ENCODE measurements around the gene IRF2.

The IRF2 gene

GRCh38 chr4:184432127-184432922 is 42.0 kb downstream of the IRF2 start:
- DNase-seq (ENCODE audit: low read depth in 3 of 3): no peak

DNA sequence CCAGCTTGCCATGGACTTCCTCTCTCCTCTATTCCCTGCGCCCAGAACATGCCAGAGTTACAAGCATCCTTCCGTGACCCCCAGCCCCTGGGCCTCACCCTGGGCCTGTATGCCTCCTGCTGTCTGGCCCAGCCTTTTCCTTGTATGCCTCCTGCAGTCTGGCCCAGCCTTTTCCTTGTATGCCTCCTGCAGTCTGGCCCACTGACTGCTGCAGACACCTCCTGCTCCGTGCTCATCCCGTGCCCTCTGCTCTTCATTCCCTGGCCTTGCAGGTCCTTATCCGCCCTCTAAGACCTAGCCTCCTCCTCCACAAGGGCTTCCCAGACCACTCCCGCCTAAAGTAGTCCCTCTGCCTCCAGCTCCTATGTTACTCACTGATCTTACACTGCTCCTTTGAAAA is 44.2 kb downstream of the IRF2 start:
- DNase-seq (ENCODE audit: low read depth in 3 of 3): no peak

- DNase-seq (ENCODE audit: low read depth in 3 of 3): no peak
Measured at GRCh38 chr4:184428787-184429186, 45.6 kb downstream of the IRF2 start.

GRCh38 chr4:184427687-184428086 is 46.7 kb downstream of the IRF2 start:
- DNase-seq (ENCODE audit: low read depth in 3 of 3): no peak

- no peak for DNase-seq (ENCODE audit: low read depth in 3 of 3)
Measured at GRCh38 chr4:184427093-184427492, 47.3 kb downstream of the IRF2 start.

GRCh38 chr4:184424993-184425758 is 49.2 kb downstream of the IRF2 start:
- DNase-seq (ENCODE audit: low read depth in 3 of 3): no peak

GRCh38 chr4:184424279-184424678 is 50.1 kb downstream of the IRF2 start:
- no peak for DNase-seq (ENCODE audit: low read depth in 3 of 3)

DNA sequence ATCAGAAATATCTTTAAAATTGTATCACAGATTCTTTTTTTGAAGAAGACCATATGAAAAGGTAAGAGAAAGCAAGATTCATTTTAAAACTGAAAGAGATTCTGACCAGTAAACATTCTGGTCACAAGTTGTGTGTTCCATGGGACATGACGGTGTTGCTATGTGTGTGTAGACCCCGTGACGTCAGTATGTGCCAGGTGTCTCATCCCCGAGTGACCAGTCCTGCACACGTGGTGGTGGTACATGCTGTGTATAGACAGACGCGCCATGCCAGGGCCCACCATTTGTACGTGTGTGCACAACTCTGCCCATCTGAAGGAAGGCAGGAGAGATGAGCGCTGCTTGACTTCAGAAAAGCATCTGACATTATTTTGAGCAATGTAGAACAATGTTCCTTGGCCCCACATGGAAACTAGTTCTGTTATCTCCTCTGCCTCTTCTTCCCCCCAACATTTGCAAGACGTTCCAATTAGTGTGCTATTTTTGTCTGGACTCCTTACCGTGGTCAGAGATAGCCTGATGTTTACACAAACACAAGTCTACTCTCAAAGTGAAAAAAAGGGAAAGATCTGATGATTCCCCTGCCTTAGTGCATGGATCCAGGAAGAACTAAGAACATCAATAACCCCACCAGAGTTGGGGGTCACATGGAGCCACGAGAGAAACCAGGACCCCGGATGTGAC is 51.2 kb downstream of the IRF2 start:
- no peak for DNase-seq (ENCODE audit: low read depth in 3 of 3)

GRCh38 chr4:184422378-184422777 is 52.0 kb downstream of the IRF2 start:
- DNase-seq (ENCODE audit: low read depth in 3 of 3): no peak

DNA sequence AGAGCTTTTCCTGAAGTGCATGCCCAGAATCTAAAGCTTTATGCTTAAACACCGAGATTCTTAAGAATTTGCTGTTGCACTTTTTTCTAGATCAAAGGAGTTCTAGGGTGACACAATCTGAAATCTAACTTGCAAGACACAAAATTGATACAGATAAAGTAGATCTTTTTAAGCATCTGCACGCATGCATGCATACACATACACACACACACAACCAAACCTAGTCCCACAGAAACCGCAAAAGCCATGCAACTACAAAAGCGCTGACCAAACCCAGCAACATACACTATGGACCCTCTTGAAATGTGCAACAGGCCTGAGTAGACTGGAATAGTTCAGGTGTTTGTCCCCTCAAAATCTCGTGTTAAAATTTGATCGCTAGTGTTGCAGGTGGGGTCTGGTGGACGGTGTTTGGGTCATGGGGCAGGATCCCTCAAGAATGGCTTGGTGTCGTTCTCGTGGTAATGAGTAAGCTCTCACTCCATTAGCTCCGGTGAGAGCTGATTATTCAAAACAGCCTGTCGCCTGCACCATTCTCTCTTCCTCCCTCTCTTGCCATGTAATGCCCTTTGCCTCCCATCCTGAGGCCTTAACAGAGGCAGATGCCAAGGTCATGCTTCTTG is 52.7 kb downstream of the IRF2 start:
- DNase-seq (ENCODE audit: low read depth in 3 of 3): no peak

DNA sequence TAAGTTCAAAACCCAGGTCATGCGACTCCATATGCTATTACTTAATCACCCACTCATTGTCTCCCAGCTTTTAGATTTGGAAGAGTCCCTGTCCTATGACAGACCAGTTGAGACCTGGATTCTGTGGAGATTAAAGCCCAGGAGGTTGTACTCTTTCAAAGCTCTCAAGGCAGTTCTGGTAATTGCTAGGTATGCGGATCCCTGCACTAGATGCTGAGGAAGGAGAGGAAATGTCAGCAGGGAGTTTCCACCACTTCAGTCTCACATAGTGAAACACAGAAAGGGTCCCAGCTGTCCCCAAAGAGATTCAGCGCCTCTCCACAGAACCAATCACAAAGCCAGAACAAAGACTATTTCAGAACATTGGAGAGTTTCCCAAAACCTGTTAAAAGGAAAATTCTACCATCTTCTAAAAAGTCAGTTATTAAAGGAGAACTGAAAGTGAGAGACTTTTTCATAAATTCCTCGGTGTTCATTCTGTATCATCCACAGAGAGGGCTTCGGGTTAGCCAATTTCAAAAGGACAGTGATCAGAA is 53.4 kb downstream of the IRF2 start:
- DNase-seq (ENCODE audit: low read depth in 3 of 3): no peak

- no peak for DNase-seq (ENCODE audit: low read depth in 3 of 3)
Measured at GRCh38 chr4:184420402-184420801, 53.9 kb downstream of the IRF2 start.

DNA sequence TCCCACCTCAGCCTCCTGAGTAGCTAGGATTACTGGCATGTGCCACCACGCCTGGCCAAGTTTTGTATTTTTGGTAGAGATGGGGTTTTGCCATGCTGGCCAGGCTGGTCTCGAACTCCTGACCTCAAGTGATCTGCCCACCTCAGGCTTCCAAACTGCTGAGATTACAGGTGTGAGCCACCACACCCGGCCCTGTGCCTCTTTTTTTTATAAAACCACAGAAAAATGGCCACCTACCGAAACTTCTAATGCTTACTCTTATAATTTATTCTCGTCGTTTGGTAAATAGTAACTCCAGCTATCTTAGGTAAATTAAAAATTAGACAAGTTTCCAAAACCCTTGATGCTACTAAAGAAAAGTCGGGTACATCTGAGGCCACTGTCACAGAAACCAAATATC is 54.4 kb downstream of the IRF2 start:
- DNase-seq (ENCODE audit: low read depth in 3 of 3): no peak

- DNase-seq (ENCODE audit: low read depth in 3 of 3): no peak
Measured at GRCh38 chr4:184417802-184418511, 56.4 kb downstream of the IRF2 start.

- peak in 1 of 3 experiments; percentile 43 for DNase-seq (ENCODE audit: low read depth in 3 of 3)
Measured at GRCh38 chr4:184416913-184417734, 57.2 kb downstream of the IRF2 start.

- DNase-seq (ENCODE audit: low read depth in 3 of 3): no peak
Measured at GRCh38 chr4:184415071-184415470, 59.3 kb downstream of the IRF2 start.

- DNase-seq (ENCODE audit: low read depth in 3 of 3): no peak
Measured at GRCh38 chr4:184413261-184414046, 60.9 kb downstream of the IRF2 start.

DNA sequence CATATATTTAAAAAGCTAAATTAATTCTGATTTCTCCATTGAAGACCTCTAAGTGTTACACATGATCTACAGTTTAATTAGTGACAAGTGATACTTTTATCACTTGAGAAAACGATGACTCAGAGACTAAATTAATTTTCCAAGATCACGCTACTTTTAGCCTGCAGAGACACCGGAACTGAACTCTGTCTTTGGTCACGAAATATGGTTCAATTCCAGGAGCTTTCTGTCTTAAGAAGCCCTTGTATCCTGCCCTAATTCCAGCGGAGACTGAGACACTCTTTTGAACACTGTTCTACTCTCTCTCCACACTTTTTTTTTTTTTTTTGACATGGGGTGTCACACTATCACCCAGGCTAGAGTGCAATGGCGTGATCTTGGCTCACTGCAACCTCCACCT is 63.6 kb downstream of the IRF2 start:
- no peak for DNase-seq (ENCODE audit: low read depth in 3 of 3)

DNA sequence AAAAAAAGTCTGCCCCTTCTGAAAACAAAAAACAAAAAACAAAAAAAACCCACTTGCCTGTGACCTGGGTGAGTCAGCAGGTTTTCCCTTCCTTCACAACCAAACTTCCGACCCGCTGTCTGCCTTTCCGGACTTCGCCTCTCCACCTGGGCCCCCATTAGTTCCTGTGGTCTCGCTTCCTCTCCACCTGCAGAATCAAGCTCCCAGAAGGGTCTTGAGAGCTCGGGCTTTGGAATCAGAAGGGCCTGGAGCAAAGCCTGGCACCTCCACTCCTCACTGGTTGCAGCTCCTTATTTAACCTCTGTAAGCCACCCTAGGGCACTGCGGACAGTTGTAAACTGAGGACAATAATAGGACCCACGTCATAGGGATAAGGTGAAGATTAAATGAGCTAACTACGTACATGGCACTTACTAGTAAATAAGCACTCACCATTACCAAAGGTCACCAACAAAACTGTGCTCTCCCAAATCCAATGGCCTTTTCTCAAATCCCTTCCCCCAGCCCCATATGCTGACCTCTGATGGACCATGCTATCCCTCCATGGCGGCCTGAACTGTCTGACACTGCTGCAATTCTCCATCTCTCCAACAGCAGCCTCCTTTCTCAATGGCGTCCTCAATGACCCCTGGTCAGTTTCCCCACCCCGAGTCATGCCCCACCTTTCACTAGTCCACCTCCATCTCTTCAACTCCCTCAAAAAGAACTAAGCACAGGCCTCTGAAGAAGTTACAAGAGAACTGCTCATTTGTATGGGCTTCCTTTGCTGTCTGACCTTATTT is 64.2 kb downstream of the IRF2 start:
- DNase-seq (ENCODE audit: low read depth in 3 of 3): no peak
